ENCODE results near the gene POLR2A. TPM values are rescaled to one million over a fixed set of nuclear protein-coding genes. Genes with fewer than 3 reads are reported as not detected.
"Not testable (repeated sequence)": the region's sequence is repeated elsewhere in the genome, so short reads cannot be mapped to it uniquely, and the experiment has no call there.

POLR2A gene
- total RNA-seq, 1 experiment from 2014 or later: 341 TPM

- no TSS peak for BruUV-seq (replicated peaks)
These were observed 4.7 kb upstream of the POLR2A start, which contains the start of gene ZBTB4 for GRCh38 chr17:7479213-7480088. TSS of gene ZBTB4 (minus strand) at chr17:7479631. CDS start at chr17:7466801, 12,830 bp downstream.

GRCh38 chr17:7480089-7480384 is 4.1 kb upstream of the POLR2A start:
- peak overlapping the region; percentile 97 for H3K27ac ChIP-seq (ENCODE audit: low read depth, low read length, poor library complexity, severe bottlenecking)

More at GRCh38 chr17:7479213-7480088, 4.7 kb upstream of the POLR2A start, which contains the start of gene ZBTB4:
- intact Hi-C loops (cut with micrococcal nuclease; ENCODE audit: unreplicated experiment): loop anchor here (10.0 kb wide), 1 partner anchor 125 kb away; the partner anchor contains the start of genes KCTD11 and TMEM95
- peak; percentile 51 for DNase-seq (ENCODE audit: low spot score)
- ChIA-PET POLR2A (ENCODE audit: low non-redundant PET) (interaction anchor here (0.7 kb wide), 1 partner anchor 15 kb away, joined by 9 read pairs; no protein-coding TSS in a partner anchor), CTCF (interaction anchor here (0.6 kb wide), 1 partner anchor 38 kb away, joined by 4 read pairs; no protein-coding TSS in a partner anchor)
- peak within 1 kb of the TSS; percentile 97 for H3K27ac ChIP-seq (ENCODE audit: low read depth, low read length, poor library complexity, severe bottlenecking)
- no peaks in the 10 kb centered on the region for H3K9me3 ChIP-seq (ENCODE audit: low read depth, low read length, poor library complexity, severe bottlenecking)
- peak within 1 kb of the TSS; percentile 98 for H3K4me3 ChIP-seq (ENCODE audit: low read depth, low read length, poor library complexity, severe bottlenecking)
- peaks cover 37% of the 10 kb centered on the region for H3K4me1 ChIP-seq (ENCODE audit: insufficient read depth, low read length, poor library complexity, severe bottlenecking)
- H3K27me3 ChIP-seq (replicated peaks; ENCODE audit: insufficient read depth, low read depth, low read length, poor library complexity): no peaks in the 10 kb centered on the region
- H3K36me3 ChIP-seq (ENCODE audit: insufficient read depth, low read length, poor library complexity, severe bottlenecking): no peaks in the 10 kb centered on the region
- TF ChIP-seq CTCF (conservative IDR thresholded peaks at IDR 0.05; ENCODE audit: low read depth, low read length): no peak

GRCh38 chr17:7481275-7481674 is 2.9 kb upstream of the POLR2A start, which contains the start of gene SLC35G6:
TSS of gene SLC35G6 (plus strand) at chr17:7481446. CDS start at chr17:7481517, 71 bp downstream.
- DNase-seq (ENCODE audit: low spot score); BruUV-seq (replicated peaks); H3K27me3 ChIP-seq (replicated peaks; ENCODE audit: insufficient read depth, low read depth, low read length, poor library complexity); H3K9me3 ChIP-seq (ENCODE audit: low read depth, low read length, poor library complexity, severe bottlenecking); H3K36me3 ChIP-seq (ENCODE audit: insufficient read depth, low read length, poor library complexity, severe bottlenecking); POLR2A ChIA-PET (ENCODE audit: low non-redundant PET); H3K4me3 ChIP-seq (ENCODE audit: low read depth, low read length, poor library complexity, severe bottlenecking); CTCF ChIA-PET: not testable (repeated sequence)
- H3K4me1 ChIP-seq (ENCODE audit: insufficient read depth, low read length, poor library complexity, severe bottlenecking): peaks cover 44% of the 10 kb centered on the region
- peak within 1 kb of the TSS; percentile 97 for H3K27ac ChIP-seq (ENCODE audit: low read depth, low read length, poor library complexity, severe bottlenecking)
- intact Hi-C loops (cut with micrococcal nuclease; ENCODE audit: unreplicated experiment): loop anchor here (10.0 kb wide), 1 partner anchor 126 kb away; the partner anchor contains the start of genes KCTD11 and TMEM95

More at GRCh38 chr17:7480089-7480384, 4.1 kb upstream of the POLR2A start:
- Histone ChIP-seq H3K27me3 (replicated peaks; ENCODE audit: insufficient read depth, low read depth, low read length, poor library complexity) (no peaks in the 10 kb centered on the region), H3K9me3 (ENCODE audit: low read depth, low read length, poor library complexity, severe bottlenecking) (no peaks in the 10 kb centered on the region), H3K36me3 (ENCODE audit: insufficient read depth, low read length, poor library complexity, severe bottlenecking) (no peaks in the 10 kb centered on the region), H3K4me1 (ENCODE audit: insufficient read depth, low read length, poor library complexity, severe bottlenecking) (peaks cover 37% of the 10 kb centered on the region), H3K4me3 (ENCODE audit: low read depth, low read length, poor library complexity, severe bottlenecking) (peak overlapping the region; percentile 98)
- intact Hi-C loops (cut with micrococcal nuclease; ENCODE audit: unreplicated experiment): loop anchor here (10.0 kb wide), 1 partner anchor 125 kb away; the partner anchor contains the start of genes KCTD11 and TMEM95
- no TSS peak for BruUV-seq (replicated peaks)
- ChIA-PET CTCF (interaction anchor here (0.6 kb wide), 1 partner anchor 39 kb away, joined by 4 read pairs; no protein-coding TSS in a partner anchor), POLR2A (ENCODE audit: low non-redundant PET) (interaction anchor here (0.7 kb wide), 1 partner anchor 16 kb away, joined by 9 read pairs; no protein-coding TSS in a partner anchor)
- TF ChIP-seq EZH2 (IDR thresholded peaks at IDR 0.05; ENCODE audit: borderline replicate concordance, low read depth, low read length, poor library complexity, severe bottlenecking): no peak
- TF ChIP-seq CTCF (conservative IDR thresholded peaks at IDR 0.05; ENCODE audit: low read depth, low read length): no peak
- no peak for DNase-seq (ENCODE audit: low spot score)

GRCh38 chr17:7481842-7482741 is 2.1 kb upstream of the POLR2A start:
- POLR2A ChIA-PET (ENCODE audit: low non-redundant PET); H3K4me3 ChIP-seq (ENCODE audit: low read depth, low read length, poor library complexity, severe bottlenecking); CTCF ChIA-PET; BruUV-seq (replicated peaks); H3K9me3 ChIP-seq (ENCODE audit: low read depth, low read length, poor library complexity, severe bottlenecking); H3K27me3 ChIP-seq (replicated peaks; ENCODE audit: insufficient read depth, low read depth, low read length, poor library complexity); DNase-seq (ENCODE audit: low spot score); H3K36me3 ChIP-seq (ENCODE audit: insufficient read depth, low read length, poor library complexity, severe bottlenecking): not testable (repeated sequence)
- peak overlapping the region; percentile 100 for H3K27ac ChIP-seq (ENCODE audit: low read depth, low read length, poor library complexity, severe bottlenecking)
- peaks cover 46% of the 10 kb centered on the region for H3K4me1 ChIP-seq (ENCODE audit: insufficient read depth, low read length, poor library complexity, severe bottlenecking)
- intact Hi-C loops (cut with micrococcal nuclease; ENCODE audit: unreplicated experiment): loop anchor here (10.0 kb wide), 1 partner anchor 127 kb away; the partner anchor contains the start of genes KCTD11 and TMEM95

- H3K36me3 ChIP-seq (ENCODE audit: insufficient read depth, low read length, poor library complexity, severe bottlenecking); BruUV-seq (replicated peaks); POLR2A ChIA-PET (ENCODE audit: low non-redundant PET); H3K9me3 ChIP-seq (ENCODE audit: low read depth, low read length, poor library complexity, severe bottlenecking); CTCF ChIA-PET; DNase-seq (ENCODE audit: low spot score); H3K27me3 ChIP-seq (replicated peaks; ENCODE audit: insufficient read depth, low read depth, low read length, poor library complexity): not testable (repeated sequence)
- H3K27ac ChIP-seq (ENCODE audit: low read depth, low read length, poor library complexity, severe bottlenecking): peak overlapping the region; percentile 100
- intact Hi-C loops (cut with micrococcal nuclease; ENCODE audit: unreplicated experiment): loop anchor here (1.0 to 10.0 kb wide), 2 partner anchors 47 to 128 kb away; partner anchors contain the start of genes KCTD11, TMEM102 and TMEM95
- peak overlapping the region; percentile 91 for H3K4me3 ChIP-seq (ENCODE audit: low read depth, low read length, poor library complexity, severe bottlenecking)
- H3K4me1 ChIP-seq (ENCODE audit: insufficient read depth, low read length, poor library complexity, severe bottlenecking): peaks cover 46% of the 10 kb centered on the region
These were observed 1.5 kb upstream of the POLR2A start for GRCh38 chr17:7482742-7483088.

All from A673 (cell line).